K562 (cell line): ENCODE measurements around the gene PDPR. TPM values are rescaled to one million over a fixed set of nuclear protein-coding genes. Genes with fewer than 3 reads are reported as not detected.
"Not testable (repeated sequence)": the region's sequence is repeated elsewhere in the genome, so short reads cannot be mapped to it uniquely, and the experiment has no call there.

Experiments
- ATAC-seq: fragments of 200-7000 bp; cut with Tn5 transposase; 3 replicates; pipeline ENCODE4 v1.9.1; 2020; ENCODE audit warnings: moderate library complexity
- BruUV-seq: library from RNA; stranded (reverse); fragments of 400-500 nt; replicated peaks from 2 replicates; lab custom pipeline; 2021; lab: Mats Ljungman, UMichigan
- CTCF ChIA-PET: fragments of 300-600 bp; formaldehyde crosslinking; extraction: SDS; loops from one replicate; lab custom pipeline; 2021; ENCODE audit warnings: low intra/inter-chr PET ratio; lab: Yijun Ruan, JAX
- POLR2A ChIA-PET: fragments of 300-600, 350-650 bp; sonication (Branson Sonifier 250); formaldehyde crosslinking; extraction: SDS; loops from one replicate; lab custom pipeline; 2021; ENCODE audit warnings: antibody characterized with exemption, inconsistent platforms; lab: Yijun Ruan, JAX
- DNase-seq, 4 experiments: peaks; one replicate each; pipeline versions ENCODE4 v3.0.0 to v3.0.0-alpha.2; 2011 to 2018; ENCODE audit warnings: low spot score in 3 of 4, mixed read lengths in 3 of 4; ENCODE audit errors: extremely low read depth in 1 of 4
- FAIRE-seq: peaks from 2 replicates; lab custom pipeline; 2011; peaks lifted over from hg19 to GRCh38; lab: Jason Lieb, UNC
- H2AFZ ChIP-seq: 2 replicates; pipeline ENCODE4 v1.6.0; 2011; ENCODE audit warnings: low read depth, low read length, control low read depth, inconsistent platforms
- H3K27ac ChIP-seq: fragments of 200-600 bp; 3 replicates; pipeline ENCODE4 v1.8.0; 2011; ENCODE audit warnings: low read depth, mild to moderate bottlenecking, control low read depth, inconsistent platforms, low read length, moderate library complexity, mixed read lengths; ENCODE audit errors: extremely low read depth
- H3K27me3 ChIP-seq, 2 experiments: fragments of 300-600 bp in 1 of 2; 2 replicates in 1 of 2; 3 replicates in 1 of 2; pipeline versions ENCODE4 v1.6.0 to v1.8.0; 2011; ENCODE audit warnings: inconsistent platforms in 2 of 2, low read length in 2 of 2, mild to moderate bottlenecking in 1 of 2, mixed read lengths in 1 of 2, moderate library complexity in 1 of 2; ENCODE audit not compliant: control insufficient read depth in 2 of 2, insufficient read depth in 2 of 2
- H3K36me3 ChIP-seq: fragments of 300-600 bp; 3 replicates; pipeline ENCODE4 v1.8.0; 2011; ENCODE audit warnings: mild to moderate bottlenecking, low read length, inconsistent platforms; ENCODE audit not compliant: control insufficient read depth, insufficient read depth
- H3K4me1 ChIP-seq, 2 experiments: fragments of 200-600 bp in 1 of 2; replicated peaks in 1 of 2; 2 replicates in 1 of 2; 3 replicates in 1 of 2; pipeline versions ENCODE4 v1.5.1 to v1.8.0; 2011; ENCODE audit warnings: inconsistent platforms in 2 of 2, low read length in 2 of 2, mild to moderate bottlenecking in 1 of 2, mixed read lengths in 1 of 2, moderate library complexity in 1 of 2; ENCODE audit not compliant: control insufficient read depth in 2 of 2, insufficient read depth in 2 of 2
- H3K4me2 ChIP-seq: 2 replicates; pipeline ENCODE4 v1.6.1; 2011; ENCODE audit warnings: low read length, control low read depth, inconsistent platforms, mixed read lengths; ENCODE audit not compliant: insufficient read depth
- H3K4me3 ChIP-seq: fragments of 200-600 bp; sonication (generic), shearing (Covaris generic); 2 replicates; pipeline ENCODE4 v1.5.1; 2016; ENCODE audit warnings: control low read depth, inconsistent platforms
- H3K79me2 ChIP-seq: fragments of 200-600 bp; 3 replicates; pipeline ENCODE4 v1.8.0; 2011; ENCODE audit warnings: low read length, inconsistent platforms; ENCODE audit not compliant: control insufficient read depth, insufficient read depth
- H3K9ac ChIP-seq, 2 experiments: 2 replicates each; pipeline versions ENCODE4 v1.6.0 to v1.6.1; 2011; ENCODE audit warnings: low read depth in 2 of 2, low read length in 2 of 2, control low read depth in 1 of 2, inconsistent platforms in 1 of 2, mild to moderate bottlenecking in 1 of 2, mixed read lengths in 1 of 2; ENCODE audit not compliant: insufficient read depth in 1 of 2
- H3K9me1 ChIP-seq: one replicate; pipeline ENCODE4 v1.6.0; 2011; ENCODE audit warnings: inconsistent platforms, mild to moderate bottlenecking, low read length, moderate library complexity; ENCODE audit not compliant: control insufficient read depth, insufficient read depth
- H3K9me3 ChIP-seq: replicated peaks from 2 replicates; pipeline ENCODE4 v1.5.1; 2011; ENCODE audit warnings: low read depth, low read length, inconsistent platforms; ENCODE audit not compliant: control insufficient read depth, insufficient read depth
- H4K20me1 ChIP-seq: replicated peaks from 2 replicates; pipeline ENCODE4 v1.6.1; 2011; ENCODE audit warnings: low read length, inconsistent platforms, mixed read lengths; ENCODE audit not compliant: control insufficient read depth, insufficient read depth
- NFIC ChIP-seq: fragments of 450-650 bp; IDR thresholded peaks from 2 replicates; pipeline ENCODE4 v1.6.1; 2017; ENCODE audit warnings: mild to moderate bottlenecking, inconsistent platforms
- WGBS: fragments of 100-300 bp; shearing (Covaris generic); methylation state at CpG from one replicate; pipeline ENCODE4 v1.1.6; 2016; ENCODE audit warnings: low coverage, mixed read lengths; ENCODE audit not compliant: insufficient coverage; ENCODE audit errors: missing lambda C conversion rate; 5-methylcytosine and 5-hydroxymethylcytosine counted together
- in situ Hi-C: fragments of 300-500 bp; cut with MboI; formaldehyde crosslinking; loops from 4 replicates; pipeline ENCODE4 v1.15.0; 2018; ENCODE audit warnings: inconsistent platforms, mixed read lengths
- intact Hi-C: fragments of 100-400 bp; cut with micrococcal nuclease; formaldehyde crosslinking; loops from 2 replicates; pipeline ENCODE4 v1.14.2; 2022
- polyA plus RNA-seq, 8 experiments: library from polyadenylated mRNA; depleted of rRNA in 4 of 8; stranded (reverse) in 5 of 8; unstranded in 3 of 8; fragments of >200 nt; fragmentation: Nextera tagmentation in 2 of 8; fragmentation: Illumina TruSeq in 1 of 8; extraction: Ambion mirVana in 2 of 8; extraction: Trizol in 1 of 8; gene quantifications; 2 replicates each; pipeline versions ENCODE4 v1.2.1 to v1.2.3, GENCODE V29; 2011 to 2014; ENCODE audit warnings: inconsistent platforms in 1 of 8, missing spikeins in 1 of 8
- total RNA-seq, 7 experiments: library from RNA; depleted of rRNA in 6 of 7; stranded (reverse); fragments of >200 nt in 6 of 7; fragmentation: Illumina TruSeq in 2 of 7; extraction: Trizol in 2 of 7; gene quantifications; 2 replicates each; pipeline versions ENCODE4 v1.2.1 to v1.2.3, GENCODE V29; 2011 to 2021; ENCODE audit warnings: low replicate concordance in 1 of 7

The PDPR gene
- total and polyA plus RNA-seq, 9 of the 15 experiments (the other 6 are each of a cell fraction or from before 2014, with no cell fraction given): 4.9 to 35.7 (median 19.1) TPM

DNA sequence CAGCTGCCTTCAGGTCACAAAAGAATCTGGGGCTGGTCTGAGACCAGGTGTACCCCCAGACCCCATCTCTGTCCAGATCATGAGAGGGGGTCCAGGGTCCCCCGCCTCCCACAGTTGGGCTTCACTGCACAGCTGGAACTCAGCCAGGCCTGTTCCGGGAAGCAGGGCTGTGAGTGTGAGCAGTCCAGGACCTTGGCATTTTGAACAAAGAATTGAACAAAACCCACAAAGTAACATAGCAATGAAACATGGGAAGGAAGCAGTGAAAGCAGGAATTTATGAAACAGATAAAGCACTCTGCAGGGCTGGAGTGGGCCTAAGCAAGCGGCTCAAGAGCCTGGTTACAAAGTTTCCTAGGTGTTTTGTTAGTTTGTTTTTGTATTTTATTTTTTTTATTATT, 84.5 kb downstream of the PDPR start:
- H4K20me1 ChIP-seq, H3K79me2 ChIP-seq, H3K9ac ChIP-seq, in situ Hi-C loops, ATAC-seq: not testable (repeated sequence)
- TF ChIP-seq NFIC: peak; percentile 35; the same call in 1 of the 2 replicates
- TF ChIP-seq, all 486 proteins: peak for 1; not testable (repeated sequence) for 485
- FAIRE-seq, H3K9me1 ChIP-seq, CTCF ChIA-PET, BruUV-seq, H3K27ac ChIP-seq, H3K4me2 ChIP-seq, H3K36me3 ChIP-seq, intact Hi-C loops, H3K4me3 ChIP-seq, H3K4me1 ChIP-seq, H3K9me3 ChIP-seq, POLR2A ChIA-PET, H3K27me3 ChIP-seq, H2AFZ ChIP-seq: not testable (repeated sequence)
- peak in 1 of 4 experiments; percentile 2 for DNase-seq
- 35% methylated on average over 3 of the region's 3 CpGs for WGBS

DNA sequence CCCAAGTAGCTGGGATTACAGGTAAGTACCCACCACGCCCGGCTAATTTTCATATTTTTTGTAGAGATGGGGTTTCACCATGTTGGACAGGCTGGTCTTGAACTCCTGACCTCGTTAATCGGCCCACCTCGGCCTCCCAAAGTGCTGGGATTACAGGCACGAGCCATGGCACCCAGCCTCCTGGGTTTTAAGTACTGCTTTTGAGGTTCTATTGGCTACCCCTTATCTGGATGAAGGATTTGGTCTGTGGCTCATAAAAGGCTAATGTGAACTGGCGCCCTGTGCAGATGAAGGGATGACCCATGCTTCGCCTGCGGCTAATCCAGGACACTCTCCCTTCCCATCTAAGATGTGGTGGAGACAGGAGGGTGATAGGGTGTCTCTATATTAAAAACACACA, 85.0 kb downstream of the PDPR start:
- ATAC-seq: peak; percentile 25; the same call in 1 of the 3 replicates
- DNase-seq, in situ Hi-C loops, H4K20me1 ChIP-seq, H3K4me2 ChIP-seq, FAIRE-seq, H3K27ac ChIP-seq, H2AFZ ChIP-seq, POLR2A ChIA-PET, H3K79me2 ChIP-seq, H3K9me3 ChIP-seq, BruUV-seq, H3K4me1 ChIP-seq, H3K9me1 ChIP-seq, H3K36me3 ChIP-seq, CTCF ChIA-PET, H3K27me3 ChIP-seq, H3K9ac ChIP-seq, H3K4me3 ChIP-seq, intact Hi-C loops: not testable (repeated sequence)
- WGBS: 31% methylated on average over 9 of the region's 9 CpGs
